D721Med (cell line): ENCODE results near the gene PPP1R16B.

Experiments
- DNase-seq: peaks from one replicate; pipeline ENCODE4 v3.0.0; 2011; ENCODE audit warnings: low spot score; ENCODE audit not compliant: insufficient read length
- FAIRE-seq: peaks from 2 replicates; lab custom pipeline; 2011; peaks lifted over from hg19 to GRCh38; lab: Jason Lieb, UNC
- TF ChIP-seq, protein P1 (sequence below): IDR thresholded peaks from 2 replicates; pipeline ENCODE4 v1.5.1; 2012; ENCODE audit warnings: mild to moderate bottlenecking, control low read depth; ENCODE audit not compliant: insufficient read depth; ENCODE audit errors: missing control alignments

Gene PPP1R16B

DNA sequence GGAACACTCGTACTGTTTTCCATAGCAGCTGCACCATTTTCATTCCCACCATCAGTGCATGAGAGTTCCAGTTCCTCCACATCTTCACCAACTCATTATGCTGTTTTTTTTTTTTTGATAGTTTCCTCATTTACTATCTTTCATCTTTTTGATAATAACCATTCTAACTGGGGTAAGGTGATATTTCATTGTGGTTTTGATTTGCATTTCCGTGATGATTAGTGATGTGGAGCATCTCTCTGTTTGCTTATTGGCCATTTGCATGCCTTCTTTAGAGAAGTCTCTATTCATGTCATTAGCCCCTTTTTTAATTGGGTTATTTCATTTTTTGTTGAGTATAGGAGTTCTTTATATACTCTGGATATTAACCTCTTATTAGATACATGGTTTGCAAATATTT, 31.3 kb upstream of the PPP1R16B start:
- DNase-seq: no peak
- TF ChIP-seq, protein P1, sequence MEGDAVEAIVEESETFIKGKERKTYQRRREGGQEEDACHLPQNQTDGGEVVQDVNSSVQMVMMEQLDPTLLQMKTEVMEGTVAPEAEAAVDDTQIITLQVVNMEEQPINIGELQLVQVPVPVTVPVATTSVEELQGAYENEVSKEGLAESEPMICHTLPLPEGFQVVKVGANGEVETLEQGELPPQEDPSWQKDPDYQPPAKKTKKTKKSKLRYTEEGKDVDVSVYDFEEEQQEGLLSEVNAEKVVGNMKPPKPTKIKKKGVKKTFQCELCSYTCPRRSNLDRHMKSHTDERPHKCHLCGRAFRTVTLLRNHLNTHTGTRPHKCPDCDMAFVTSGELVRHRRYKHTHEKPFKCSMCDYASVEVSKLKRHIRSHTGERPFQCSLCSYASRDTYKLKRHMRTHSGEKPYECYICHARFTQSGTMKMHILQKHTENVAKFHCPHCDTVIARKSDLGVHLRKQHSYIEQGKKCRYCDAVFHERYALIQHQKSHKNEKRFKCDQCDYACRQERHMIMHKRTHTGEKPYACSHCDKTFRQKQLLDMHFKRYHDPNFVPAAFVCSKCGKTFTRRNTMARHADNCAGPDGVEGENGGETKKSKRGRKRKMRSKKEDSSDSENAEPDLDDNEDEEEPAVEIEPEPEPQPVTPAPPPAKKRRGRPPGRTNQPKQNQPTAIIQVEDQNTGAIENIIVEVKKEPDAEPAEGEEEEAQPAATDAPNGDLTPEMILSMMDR: no peak
- no peak for FAIRE-seq

DNA sequence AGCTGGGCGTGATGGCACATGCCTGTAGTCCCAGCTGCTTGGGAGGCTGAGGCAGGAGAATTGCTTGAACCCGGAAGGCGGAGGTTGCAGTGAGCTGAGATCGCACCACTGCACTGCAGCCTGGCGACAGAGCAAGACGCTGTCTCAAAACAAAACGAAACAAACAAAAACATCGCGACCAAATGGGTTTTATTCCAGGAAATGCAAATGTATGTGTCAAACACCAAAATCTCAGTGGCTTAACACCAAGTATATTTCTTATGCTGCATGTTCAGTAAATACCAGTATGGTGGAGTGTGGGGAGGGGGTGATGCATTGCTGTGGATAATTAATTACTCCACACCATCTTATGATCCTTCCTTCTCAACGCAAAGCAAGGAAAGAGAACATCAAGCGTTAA, 29.1 kb upstream of the PPP1R16B start:
- TF ChIP-seq, protein P1: no peak
- DNase-seq (no peak), FAIRE-seq (no peak)

DNA sequence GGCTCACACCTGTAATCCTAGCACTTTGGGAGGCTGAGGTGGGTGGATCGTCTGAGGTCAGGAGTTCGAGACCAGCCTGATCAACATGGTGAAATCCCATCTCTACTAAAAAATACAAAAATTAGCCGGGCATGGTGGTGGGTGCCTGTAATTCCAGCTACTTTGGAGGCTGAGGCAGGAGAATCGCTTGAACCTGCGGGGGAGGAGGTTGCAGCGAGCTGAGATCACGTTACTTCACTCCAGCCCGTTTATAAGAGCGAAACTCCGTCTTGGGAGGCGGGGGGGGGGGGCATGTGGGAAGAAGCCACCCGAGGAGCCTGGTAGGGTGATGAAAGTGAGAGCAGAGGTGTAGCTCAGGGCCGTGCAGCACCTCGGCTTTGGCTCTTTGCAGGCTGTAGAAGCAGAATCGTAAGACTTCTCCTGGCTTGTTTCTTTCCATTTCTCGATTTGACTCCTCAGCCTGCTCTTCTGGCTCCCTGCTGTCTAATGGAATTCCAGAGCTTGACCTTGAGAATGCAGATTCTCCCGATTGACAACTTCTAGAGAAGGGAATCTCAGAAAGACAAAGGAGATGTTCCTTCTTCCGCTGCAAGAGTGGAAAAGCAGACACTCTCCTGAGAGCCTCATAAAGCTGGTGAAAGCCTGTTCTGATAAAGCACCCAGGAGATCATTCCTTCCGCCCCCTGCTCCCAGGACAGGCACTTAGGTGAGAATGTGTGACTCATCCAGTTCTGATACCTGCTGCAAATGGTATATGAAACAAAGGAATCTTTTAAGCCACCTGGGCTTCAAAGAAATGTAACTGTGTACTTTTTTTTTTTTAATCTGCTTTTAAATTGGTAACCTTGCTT, 26.0 kb upstream of the PPP1R16B start:
- TF ChIP-seq, protein P1: no peak
- DNase-seq (no peak), FAIRE-seq (no peak)

DNA sequence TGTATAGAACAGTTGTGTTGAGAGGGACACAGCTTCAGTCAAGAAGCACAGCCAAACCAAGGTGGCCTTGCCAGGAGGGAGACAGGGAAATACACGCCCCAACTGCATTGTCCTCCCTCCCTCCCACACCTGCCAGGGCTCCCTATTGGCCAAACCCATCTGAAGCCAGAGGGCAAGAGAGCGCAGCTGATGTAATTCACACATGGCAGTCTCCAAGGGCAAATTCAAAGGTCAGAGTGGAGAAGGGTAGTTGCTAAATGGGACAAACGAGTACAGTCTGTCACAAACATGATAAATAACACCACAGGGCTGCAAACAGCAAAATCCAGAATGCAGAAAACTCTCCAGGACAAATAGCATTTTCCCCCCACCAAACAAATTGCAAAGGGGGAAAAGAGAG, 23.2 kb upstream of the PPP1R16B start:
- FAIRE-seq: no peak
- DNase-seq: no peak

DNA sequence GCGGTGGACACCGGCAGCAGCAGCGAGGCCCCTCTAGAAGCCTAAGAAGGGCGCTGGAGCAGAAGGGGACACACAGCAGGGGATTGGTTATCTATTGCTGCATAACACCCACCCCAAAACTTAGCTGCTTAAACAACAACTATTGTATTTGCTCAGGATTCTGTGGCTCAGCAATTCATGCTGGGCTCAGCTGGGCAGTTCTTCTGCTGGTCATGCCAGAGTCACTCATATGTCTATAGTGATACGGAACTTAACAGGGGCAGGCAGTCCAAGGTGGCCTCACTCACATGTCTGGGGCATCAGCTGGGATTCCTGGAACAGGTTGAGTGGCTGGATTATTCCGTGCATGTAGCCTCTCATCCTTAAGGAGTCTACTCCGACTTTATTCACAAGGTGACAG, 17.6 kb upstream of the PPP1R16B start:
- no peak for FAIRE-seq
- DNase-seq: no peak
- TF ChIP-seq, protein P1: no peak

More for the DNA sequence above, 23.2 kb upstream of the PPP1R16B start:
- TF ChIP-seq, protein P1: no peak

DNA sequence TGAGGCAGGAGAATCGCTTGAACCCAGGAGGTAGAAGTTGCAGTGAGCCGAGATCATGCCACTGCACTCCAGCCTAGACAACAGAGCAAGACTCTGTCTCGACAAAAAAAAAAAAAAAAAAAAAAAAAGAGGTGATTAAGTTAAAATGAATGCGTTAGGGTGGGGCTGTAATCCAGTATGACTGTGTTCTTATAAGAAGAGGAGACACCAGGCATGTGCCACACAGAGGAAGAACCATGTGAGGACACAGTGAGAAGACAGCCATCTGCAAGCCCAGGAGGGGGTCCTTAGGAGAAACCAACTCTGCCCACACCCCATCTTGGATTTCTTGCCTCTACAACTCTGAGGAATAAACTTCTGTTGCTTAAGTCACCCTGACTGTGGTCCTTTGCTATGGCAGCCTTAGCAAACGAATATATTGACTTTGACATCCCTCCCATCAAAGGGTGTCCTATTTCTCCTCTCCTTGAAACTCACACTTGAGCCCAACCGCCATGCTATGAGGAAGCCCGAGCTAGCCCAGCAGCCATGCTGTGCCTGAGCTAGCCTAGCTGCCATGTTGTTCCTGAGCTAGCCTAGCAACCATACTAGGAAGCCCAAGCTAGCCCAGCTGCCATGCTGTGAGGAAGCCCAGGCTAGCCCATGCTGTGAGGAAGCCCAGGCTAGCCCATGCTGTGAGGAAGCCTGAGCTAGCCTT, 15.8 kb upstream of the PPP1R16B start:
- TF ChIP-seq, protein P1: no peak
- DNase-seq (no peak), FAIRE-seq (no peak)
